Anterior cingulate cortex (tissue), 58 donors: Measurements from ENCODE around the gene METTL16.

ENCODE experiments used
- DNase-seq, 58 donors: peaks; one replicate each; lab custom pipeline; 2025; lab: John Stamatoyannopoulos, UW

METTL16 gene

GRCh38 chr17:2419486-2419885 is 92.2 kb downstream of the METTL16 start:
- DNase-seq: no peak

GRCh38 chr17:2418572-2418971 is 93.1 kb downstream of the METTL16 start:
- DNase-seq: no peak

- peak in 57 of 58 donors; percentile 23 to 97 (median 81) for DNase-seq
These were observed 95.5 kb downstream of the METTL16 start for GRCh38 chr17:2416010-2416734.

- no peak for DNase-seq
These were observed 96.6 kb downstream of the METTL16 start for GRCh38 chr17:2415081-2415480.

- no peak for DNase-seq
These were observed 97.1 kb downstream of the METTL16 start for GRCh38 chr17:2414446-2415064.

- peak in 36 of 58 donors; percentile 16 to 75 (median 44) for DNase-seq
These were observed 99.1 kb downstream of the METTL16 start for GRCh38 chr17:2412561-2413021.

GRCh38 chr17:2410951-2411350 is 100.7 kb downstream of the METTL16 start:
- DNase-seq: no peak

- DNase-seq: no peak
These were observed 104.5 kb downstream of the METTL16 start for GRCh38 chr17:2406903-2407790.

GRCh38 chr17:2406271-2406902 is 105.3 kb downstream of the METTL16 start:
- DNase-seq: no peak

- DNase-seq: no peak
These were observed 106.3 kb downstream of the METTL16 start for GRCh38 chr17:2405247-2405926.

- no peak for DNase-seq
These were observed 108.6 kb downstream of the METTL16 start for GRCh38 chr17:2403044-2403443.

GRCh38 chr17:2402544-2402943 is 109.1 kb downstream of the METTL16 start:
- no peak for DNase-seq

GRCh38 chr17:2401426-2402221 is 110.1 kb downstream of the METTL16 start:
- DNase-seq: peak; percentile 92 to 100 (median 99)

GRCh38 chr17:2400877-2401425 is 110.7 kb downstream of the METTL16 start, which contains the start of gene MNT:
Gene MNT (minus strand): TSS chr17:2401060. CDS start chr17:2400712, 348 bp downstream.
- peak; percentile 82 to 98 (median 94) for DNase-seq

GRCh38 chr17:2400474-2400866 is 111.2 kb downstream of the METTL16 start:
- peak in 25 of 58 donors; percentile 20 to 71 (median 52) for DNase-seq

- peak; percentile 59 to 97 (median 94) for DNase-seq
These were observed 111.9 kb downstream of the METTL16 start for GRCh38 chr17:2399572-2400473.
